Stimulated activated CD4-positive, alpha-beta T cell treated with anti-CD3 and anti-CD28 coated beads, TNF-alpha, amount 100 ng/mL, for 1 hour (primary cell): ENCODE measurements around the gene TRIM7.
"Not testable (repeated sequence)": the region's sequence is repeated elsewhere in the genome, so short reads cannot be mapped to it uniquely, and the experiment has no call there.

Experiments used
- DNase-seq, 3 donors: peaks; one replicate each; pipeline ENCODE4 v3.0.0-alpha.2; 2020; ENCODE audit warnings: low read depth in 3 of 3, low spot score in 1 of 3

Gene TRIM7

DNA sequence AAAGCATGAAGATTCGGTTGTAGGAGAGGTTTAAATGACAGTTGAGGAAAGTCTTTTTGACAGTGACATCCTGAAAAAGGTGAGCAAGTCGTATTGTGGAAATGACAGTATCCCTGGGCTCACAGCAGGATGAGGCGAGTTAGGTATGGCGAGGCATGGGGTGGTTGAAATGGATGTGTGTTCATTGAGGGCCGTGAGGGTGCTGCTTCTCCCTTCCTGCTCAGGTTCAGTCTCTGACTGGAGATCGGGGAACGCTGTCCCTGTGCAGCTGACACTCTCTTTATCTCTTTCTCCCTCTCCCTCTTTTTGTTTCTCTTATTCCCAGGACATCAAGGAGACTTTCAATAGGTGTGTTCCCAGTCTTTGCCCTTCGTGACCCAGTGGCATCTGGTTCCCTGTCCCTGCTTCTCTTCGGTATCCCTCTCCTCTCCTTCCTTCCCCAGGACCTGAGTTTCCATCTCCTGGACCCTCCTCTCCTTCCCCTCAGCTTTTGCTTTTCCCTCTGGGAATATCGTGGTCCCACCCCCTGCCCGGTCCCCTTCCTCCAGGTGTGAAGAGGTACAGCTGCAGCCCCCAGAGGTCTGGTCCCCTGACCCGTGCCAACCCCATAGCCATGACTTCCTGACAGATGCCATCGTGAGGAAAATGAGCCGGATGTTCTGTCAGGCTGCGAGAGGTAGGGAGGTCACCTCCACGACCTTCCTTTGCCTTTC is 28.2 kb upstream of the TRIM7 start:
- no peak for DNase-seq

DNA sequence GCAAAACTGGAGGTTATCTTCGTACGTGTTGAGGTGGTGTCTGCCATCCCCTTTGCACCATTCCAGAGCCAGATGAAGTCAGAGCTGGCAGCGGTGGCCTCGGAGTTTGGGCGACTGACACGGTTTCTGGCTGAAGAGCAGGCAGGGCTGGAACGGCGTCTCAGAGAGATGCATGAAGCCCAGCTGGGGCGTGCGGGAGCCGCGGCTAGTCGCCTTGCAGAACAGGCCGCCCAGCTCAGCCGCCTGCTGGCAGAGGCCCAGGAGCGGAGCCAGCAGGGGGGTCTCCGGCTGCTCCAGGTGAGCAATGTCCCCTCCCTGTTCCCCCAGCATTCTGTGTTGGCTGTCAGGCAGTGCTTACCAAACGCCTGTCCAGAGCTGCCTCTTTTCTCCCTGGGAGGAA is 27.6 kb upstream of the TRIM7 start:
- no peak for DNase-seq

DNA sequence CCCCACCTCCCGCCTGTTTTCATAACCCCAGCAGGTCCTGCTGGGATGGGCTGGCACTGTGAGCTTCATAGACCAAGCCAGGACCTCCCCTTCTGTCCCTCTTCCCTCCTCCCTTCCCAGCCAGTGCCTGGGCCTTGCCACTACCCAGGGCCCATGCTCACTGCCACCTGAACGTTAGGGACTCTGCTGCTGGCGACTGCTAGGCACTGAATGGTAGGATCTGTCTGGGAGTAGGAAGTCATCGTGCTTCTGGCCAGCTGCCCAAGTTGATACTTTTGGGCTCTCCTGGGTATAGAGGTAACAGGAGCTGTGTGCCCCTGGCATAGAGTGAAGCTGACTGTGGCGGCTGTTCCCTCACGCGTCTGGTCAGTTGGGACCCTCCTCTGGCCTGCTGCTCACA is 26.4 kb upstream of the TRIM7 start:
- DNase-seq, result no peak

DNA sequence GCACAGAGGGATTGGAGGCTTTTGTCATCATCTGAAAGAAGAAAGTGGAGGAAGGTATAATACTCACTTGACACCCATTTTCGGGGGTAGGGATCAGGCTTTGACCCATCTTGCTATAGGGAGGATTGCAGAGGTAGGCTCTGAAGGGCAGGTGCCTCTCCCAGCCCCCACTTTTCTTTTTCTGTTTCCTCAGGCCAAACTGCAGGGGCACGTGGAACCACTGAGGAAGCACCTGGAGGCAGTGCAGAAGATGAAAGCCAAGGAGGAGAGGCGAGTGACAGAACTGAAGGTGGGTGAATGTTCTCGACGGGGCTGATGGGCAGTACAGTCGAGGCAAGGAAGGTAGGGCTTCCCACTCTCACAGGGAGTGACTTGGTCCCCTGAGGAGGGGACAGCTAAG is 25.6 kb upstream of the TRIM7 start:
- no peak for DNase-seq

DNA sequence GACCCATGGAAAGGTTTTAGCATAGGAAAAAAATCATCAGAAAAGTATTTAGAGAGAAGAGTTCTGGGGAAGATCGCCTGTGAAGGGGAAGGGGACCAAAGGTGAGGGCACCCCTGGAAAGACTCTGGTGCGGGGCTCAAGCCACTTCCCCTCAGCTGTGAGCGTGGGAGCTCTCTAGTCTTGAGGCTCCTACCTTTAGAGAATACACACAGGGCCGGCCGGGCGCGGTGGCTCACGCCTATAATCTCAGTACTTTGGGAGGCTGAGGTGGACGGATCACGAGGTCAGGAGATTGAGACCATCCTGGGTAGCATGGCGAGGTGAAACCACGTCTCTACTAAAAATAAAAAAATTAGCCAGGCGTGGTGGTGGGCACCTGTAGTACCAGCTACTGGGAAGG is 25.0 kb upstream of the TRIM7 start:
- no peak for DNase-seq

DNA sequence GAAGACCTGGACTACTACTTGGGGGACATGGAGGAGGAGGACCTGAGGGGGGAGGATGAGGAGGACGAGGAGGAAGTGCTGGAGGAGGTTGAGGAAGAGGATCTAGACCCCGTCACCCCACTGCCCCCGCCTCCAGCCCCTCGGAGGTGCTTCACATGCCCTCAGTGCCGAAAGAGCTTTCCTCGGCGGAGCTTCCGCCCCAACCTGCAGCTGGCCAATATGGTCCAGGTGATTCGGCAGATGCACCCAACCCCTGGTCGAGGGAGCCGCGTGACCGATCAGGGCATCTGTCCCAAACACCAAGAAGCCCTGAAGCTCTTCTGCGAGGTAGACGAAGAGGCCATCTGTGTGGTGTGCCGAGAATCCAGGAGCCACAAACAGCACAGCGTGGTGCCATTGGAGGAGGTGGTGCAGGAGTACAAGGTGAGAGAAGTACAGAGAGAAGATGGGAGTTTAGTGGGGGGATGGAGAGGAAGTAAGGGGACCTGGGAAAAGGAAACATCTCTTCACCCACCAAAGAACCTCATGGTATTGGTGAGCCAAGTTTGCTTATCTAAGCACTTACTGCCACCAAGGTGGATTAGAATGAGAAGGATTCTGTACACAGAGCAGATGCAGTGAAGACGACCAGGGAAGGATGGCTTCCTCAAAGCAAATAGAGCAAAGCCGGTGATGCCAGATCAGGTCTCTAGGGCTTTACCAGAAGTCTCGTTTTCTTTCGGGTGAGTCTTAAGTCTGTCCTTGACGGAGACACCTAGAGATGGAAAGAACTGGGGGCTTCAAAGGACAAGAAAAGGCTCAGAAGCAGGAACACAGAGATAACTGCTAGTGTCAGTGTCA is 19.6 kb upstream of the TRIM7 start:
- DNase-seq, result no peak

GRCh38 chr5:181223729-181224389 is 18.9 kb upstream of the TRIM7 start:
- no peak for DNase-seq

DNA sequence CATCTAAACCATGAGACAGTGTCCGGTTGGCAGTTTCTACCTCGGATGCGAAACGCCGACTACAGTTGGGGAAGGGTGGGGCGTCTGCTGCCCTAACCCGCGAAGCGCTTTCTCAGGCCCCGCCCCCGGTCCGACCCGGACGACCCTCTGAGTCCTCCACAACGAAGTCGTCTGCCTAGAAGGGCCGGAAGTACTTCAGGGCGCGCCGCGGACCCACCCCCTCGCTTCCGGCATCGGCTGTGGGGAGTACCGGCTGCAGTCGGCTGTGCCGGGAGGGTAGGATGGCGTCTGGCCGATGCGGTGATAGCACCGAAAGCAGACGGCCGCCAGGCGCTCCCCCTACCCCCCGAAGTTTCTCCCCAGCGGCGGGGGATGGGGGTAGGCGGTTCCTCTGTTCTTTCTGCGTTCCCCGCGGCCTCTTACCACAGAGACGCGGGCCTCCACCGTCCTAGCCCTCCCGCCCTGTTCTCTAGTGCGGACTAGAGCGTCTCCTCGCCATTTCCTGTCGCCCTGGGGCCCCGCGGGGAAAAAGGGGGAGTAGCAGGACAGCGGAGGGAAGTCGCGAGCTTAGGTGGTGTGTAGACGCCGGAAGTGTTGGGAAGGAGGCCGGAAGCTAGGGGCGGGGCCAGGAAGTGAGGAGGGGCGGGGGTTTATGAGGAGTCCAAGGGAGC is 18.2 kb upstream of the TRIM7 start, which contains the start of gene TRIM41:
Gene TRIM41 (plus strand): TSS at position 224 of the 671 bp plus-strand sequence. CDS start 719 bp downstream, outside the sequence.
- DNase-seq, result peak; percentile 92 to 97 (median 93)

DNA sequence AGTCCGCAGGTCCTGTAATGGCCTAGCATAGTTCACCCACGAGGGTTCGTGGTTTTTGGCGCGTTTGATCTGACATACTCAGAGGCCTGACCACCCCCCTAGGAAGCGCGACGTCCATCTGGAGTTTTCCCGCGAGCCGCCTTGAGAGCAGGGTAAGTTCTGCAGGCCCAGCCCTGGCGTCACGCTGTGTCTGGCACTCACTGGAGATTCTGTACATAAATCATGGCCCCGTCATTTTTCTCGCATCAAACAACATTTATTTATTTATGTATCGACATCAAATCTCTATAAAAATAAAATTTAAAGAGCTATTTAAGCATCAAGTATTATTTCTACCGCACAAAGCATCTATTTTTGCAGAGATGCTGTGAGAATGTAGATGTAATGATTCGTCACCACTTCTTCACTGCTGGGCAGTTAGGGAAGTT is 17.6 kb upstream of the TRIM7 start:
- DNase-seq, result no peak

DNA sequence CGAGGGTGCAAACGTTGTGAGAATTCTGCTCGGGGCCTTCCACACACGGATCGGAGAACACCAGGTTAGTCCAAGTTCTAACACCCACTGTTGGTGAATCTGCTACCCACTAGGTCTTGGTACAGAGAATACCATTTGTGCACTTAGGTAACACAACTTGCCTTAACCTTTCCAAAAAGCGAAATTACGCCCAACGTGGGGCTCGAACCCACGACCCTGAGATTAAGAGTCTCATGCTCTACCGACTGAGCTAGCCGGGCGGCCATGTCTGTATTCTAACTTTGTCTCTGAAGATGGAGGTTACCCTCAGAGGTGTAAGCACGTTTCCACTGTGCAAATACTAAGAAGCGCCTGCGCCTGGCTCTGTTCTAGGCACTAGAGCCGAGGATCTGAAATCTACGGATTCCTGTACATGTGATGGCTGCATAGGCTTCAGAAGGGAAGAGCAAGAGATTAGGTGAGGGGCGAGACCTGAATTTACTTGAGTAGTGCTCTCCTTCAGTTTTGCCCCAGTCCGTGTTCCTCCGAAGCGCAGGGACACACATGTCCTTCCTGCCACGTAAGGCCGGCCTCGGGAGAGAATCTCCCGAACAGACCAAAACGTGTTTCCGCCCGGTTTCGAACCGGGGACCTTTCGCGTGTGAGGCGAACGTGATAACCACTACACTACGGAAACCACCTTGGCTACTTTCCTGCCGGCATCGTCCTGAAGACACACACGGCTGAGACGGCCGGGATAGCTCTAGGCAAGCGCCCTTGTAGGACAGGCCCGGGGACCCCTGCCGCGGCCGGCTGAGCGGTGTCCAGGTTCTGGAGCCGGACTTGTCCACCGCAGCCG is 17.0 kb upstream of the TRIM7 start:
- peak; percentile 89 to 100 (median 96) for DNase-seq

DNA sequence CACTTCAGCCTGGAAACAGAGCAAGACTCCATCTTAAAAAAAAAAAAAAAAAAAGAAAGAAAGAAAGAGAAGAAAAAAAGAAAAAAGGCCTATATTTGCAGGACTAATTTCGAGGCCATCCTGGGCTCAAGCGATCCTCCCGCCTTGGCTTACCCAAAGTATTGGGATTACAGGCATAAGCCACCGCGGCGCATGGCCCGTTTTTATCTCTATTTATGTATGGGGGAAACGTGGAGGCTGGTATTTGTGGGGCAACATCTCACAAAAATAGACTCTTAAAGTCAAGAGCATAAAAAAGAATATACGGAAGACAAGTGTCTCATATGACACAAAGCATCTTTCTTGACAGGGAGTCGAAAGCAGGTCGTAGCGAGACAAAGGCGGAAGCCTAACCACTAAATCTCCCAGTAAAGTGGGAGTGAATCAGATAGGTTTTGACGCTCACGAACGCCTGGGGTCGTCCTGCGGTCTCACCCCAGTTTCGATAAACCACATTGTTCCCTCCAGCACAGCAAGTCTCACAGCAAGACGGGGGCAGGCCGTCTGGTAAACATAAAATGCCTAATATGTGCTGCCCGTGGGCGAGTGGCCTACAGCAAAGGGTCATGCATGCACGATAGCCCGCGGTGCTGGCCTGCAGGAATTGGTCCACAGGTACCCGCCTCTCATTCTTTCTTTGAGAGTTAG is 16.3 kb upstream of the TRIM7 start:
- DNase-seq, result no peak

DNA sequence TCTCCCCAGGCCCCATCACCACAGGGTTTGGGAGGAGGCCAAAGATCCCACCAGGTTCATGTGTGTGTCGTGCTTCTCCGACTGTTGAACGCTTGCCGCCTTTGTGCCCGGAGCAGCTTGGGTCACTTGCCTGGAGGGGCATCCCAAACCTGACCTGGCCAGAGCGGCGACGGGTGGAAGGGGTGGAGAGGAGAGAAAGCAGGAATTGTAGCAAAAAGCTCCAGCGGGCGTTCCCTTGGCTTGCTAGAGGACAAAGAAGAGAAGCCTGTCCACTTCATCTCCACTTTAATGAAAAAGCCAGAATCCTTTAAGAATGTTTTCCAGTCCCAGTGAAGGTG is 15.2 kb upstream of the TRIM7 start:
- DNase-seq, result no peak

DNA sequence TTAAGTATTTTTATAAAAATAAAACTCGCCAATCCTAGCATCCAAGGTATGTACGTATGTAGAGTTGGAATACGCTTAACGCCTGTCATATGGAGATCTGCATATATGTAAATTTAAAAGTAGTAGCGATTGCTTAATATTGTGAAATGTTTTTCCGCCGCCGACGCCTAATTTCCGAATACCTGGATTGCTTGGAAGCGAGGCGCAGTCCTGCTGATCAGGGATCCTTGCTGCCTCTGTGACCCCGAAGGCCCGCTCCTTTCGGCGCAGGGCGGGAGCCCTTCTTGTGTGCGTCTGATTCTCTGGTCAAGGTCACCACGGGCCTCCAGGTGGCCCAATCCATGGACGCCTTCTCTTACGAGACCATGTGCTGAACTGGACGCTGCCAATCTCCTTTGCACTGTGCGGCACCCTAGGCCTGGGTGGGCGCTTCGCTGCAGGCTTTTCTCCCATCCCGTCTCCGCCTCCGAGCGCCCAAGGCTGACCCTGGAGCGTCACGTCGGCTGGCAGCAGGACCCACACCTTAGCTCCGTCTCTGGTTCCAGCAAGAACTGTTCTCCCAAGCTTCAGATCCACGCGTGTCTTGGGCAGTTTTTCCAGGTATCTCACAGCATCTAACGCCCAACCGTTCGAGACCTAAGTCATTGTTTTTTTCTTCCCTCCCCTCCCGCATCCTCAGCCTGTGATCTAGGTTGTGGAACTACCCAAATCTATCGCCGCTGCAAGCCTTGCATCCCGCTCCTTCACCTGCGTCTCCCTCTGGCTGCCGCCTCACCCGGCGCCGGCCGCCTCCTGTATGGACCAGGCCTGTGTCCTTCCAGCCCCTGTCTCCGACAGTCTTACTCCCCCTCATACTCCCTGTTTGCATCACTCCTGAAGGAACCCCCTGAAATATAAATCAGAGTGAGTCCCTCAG is 14.5 kb upstream of the TRIM7 start:
- DNase-seq, result no peak

- no peak for DNase-seq
Observed at GRCh38 chr5:181218795-181219124, 13.8 kb upstream of the TRIM7 start.

DNA sequence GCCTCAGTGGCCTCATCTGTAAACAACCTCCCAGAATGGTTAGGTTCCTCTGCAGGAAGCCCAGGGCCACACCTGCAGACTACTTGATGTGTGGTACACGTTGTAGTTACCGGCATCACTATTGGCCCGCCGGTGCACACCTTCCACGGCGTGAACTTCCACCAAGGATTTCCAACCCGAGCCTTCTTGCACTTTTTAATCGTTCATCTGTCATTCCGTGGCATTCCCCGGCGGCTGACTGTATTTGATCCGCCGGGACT is 12.7 kb upstream of the TRIM7 start:
- DNase-seq, result no peak

DNA sequence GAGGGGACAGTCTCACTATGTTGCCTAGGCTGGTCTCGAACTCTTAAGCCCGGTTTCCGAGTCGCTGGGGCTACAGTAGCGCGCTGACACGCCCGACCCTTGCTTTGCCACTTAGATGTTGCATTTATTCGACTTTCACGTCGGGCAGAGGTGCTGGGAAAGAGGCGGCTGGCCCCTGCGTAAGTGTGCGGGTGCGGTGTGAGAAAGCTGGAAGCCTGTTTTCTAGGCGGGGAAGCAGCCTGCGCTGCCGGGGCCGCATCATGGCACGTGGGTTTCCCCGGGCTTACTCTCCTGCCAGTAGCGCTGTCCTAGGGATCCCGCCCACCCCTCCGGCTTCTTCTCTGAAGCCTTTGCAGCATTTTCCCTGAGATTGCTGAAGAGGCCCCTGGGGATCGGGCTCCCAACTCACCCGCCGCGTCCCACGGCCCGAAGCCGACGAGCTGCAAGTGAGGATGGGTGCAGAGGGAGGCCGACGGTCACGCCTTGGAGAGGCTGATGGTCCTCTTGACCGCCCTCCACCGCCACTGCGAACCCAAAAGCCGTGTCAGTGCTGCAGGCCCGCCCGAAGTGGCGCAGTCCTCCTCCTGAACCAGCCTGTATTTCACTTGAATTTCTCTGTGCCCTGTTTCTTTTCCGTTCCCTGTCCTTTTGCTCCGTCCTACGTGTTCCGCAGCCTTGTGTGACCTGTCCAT is 12.3 kb upstream of the TRIM7 start:
- DNase-seq, result peak in 2 of 3 donors; percentile 31 to 38

DNA sequence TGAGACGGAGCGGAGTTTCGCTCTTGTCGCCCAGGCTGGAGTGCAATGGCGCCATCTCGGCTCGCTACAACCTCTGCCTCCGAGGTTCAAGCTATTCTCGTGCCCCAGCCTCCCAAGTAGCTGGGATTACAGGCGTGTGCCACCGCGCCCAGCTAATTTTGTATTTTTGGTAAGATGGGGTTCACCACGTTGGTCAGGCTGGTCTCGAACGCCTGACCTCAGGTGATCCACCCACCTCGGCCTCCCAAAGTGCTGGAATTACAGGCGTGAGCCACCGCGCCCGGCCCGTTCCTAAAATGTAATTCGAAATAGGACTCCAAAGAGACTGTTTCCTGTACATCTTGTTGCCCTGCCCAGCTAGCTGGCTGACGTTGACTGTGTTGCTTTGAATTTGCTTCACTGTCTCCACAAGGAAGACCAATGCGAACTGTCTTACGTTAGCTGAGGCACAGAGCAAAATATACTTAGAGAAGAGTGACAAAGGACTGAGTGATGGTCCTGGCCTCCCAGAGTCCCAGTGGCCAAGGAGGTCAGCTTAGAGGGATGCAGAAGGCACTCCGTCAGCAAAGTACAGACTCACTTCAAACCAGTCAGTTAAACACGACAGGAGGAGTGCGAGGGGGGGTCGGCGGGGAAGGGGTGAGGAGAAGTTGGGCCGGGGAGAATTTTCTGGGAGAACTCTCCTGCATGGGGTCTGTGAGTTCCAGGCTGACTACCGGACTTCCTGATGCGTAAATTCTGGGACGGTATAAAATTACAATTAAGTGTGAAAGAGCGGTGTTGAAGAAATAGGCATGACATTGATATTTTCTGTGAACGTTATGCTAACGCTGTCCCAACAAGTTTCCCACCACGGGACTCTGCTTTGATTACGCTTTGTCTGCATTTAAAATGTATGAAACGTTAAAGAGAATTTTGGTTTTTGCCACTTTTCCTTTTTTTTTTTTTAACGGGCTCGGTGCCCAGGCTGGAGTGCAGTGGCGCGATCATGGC is 11.3 kb upstream of the TRIM7 start:
- no peak for DNase-seq

DNA sequence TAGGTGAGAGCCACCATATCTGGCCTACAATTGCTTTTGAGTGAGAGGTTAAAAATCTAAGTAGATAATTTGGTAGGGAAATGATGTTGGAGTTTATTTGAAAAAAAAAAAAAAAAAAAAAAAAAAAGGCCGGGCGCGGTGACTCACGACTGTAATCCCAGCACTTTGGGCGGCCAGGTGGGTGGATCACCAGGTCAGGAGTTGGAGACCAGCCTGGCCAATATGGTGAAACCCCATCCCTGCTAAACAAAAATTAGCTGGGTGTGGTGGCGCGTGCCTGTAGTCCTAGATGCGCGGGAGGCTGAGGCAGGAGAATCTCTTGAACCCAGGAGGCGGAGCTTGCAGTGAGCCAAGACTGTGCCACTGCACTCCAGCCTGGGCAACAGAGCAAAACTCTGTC is 9.3 kb upstream of the TRIM7 start:
- DNase-seq, result not testable (repeated sequence)
